ENCODE data around the gene JOSD1. TPM values are rescaled to one million over a fixed set of nuclear protein-coding genes. Genes with fewer than 3 reads are reported as not detected.

JOSD1 gene
- total and polyA plus RNA-seq, 9 of the 15 experiments (the other 6 are each of a cell fraction or from before 2014, with no cell fraction given), result 8.9 to 39.1 (median 30.4) TPM

DNA sequence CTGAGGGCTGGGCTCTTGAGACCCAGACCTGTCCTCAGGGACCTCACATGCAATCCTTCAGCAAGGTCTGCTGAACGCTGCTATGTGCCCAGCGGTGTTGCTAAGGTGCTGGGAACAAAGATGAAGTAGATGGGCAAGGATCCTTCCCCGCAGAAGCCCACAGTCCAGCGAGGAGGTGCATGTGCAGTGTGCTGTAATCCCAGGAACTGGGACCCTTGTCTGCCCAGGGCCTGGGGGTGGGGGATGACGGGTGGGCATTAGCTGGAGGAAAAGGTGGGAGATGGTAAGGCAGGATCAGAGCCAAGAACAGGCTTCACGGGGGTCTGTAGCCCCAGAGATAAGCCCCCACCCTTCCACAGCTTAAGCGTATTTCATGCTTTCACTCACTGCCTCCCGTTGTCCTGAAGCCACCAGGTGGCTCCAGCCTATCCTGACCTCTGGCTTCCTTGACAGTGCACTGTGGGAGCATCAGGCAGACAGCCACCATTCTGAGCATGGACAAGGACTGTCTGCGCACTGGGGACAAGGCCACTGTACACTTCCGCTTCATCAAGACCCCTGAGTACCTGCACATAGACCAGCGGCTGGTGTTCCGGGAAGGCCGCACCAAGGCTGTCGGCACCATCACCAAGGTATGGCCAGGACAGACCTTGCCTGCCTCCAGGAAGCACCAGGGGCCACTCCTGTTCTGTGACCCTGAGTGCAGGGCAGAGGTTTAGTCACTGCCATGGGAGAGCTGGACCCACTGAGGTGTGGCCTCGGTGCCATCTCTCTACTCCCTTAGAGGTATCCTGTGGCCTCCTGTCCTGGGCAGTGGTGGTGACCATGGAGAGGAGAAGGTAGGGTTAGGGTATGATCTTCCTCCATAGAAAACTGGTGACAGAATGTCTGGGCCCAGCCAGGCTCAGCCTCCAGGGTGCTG is 27.0 kb upstream of the JOSD1 start:
- H3K36me3 ChIP-seq (ENCODE audit: control insufficient read depth, insufficient read depth, low read length), result peaks cover 95% of the 10 kb centered on the region; the same call in 2 of the 3 replicates
- ChIA-PET POLR2A (interaction anchor here (0.6 kb wide), 1 partner anchor 18 kb away, joined by 3 read pairs; no protein-coding TSS in a partner anchor), CTCF (ENCODE audit: low intra/inter-chr PET ratio) (no interaction called here)
- no TSS peak for BruUV-seq (replicated peaks)
- intact Hi-C loops (cut with micrococcal nuclease) (no loop called here), in situ Hi-C loops (cut with MboI) (no loop called here)
- no peak overlapping the region for H2AFZ ChIP-seq (ENCODE audit: low read depth, low read length)
- whole genome bisulfite sequencing (ENCODE audit: insufficient coverage, low coverage, missing lambda C conversion rate), result 94% methylated on average over 12 of the region's 15 CpGs
- H3K4me3 ChIP-seq, result no peak overlapping the region
- no peaks in the 10 kb centered on the region for H3K79me2 ChIP-seq (ENCODE audit: control insufficient read depth, insufficient read depth, low read length)
- peaks cover 0 to 6% of the 10 kb centered on the region in 2 experiments; a peak in 2 of 5 replicates for H3K4me1 ChIP-seq (replicated peaks in 1 of 2; ENCODE audit: control insufficient read depth in 2 of 2, insufficient read depth in 2 of 2, low read length in 2 of 2)
- H3K27me3 ChIP-seq (ENCODE audit: control insufficient read depth in 2 of 2, insufficient read depth in 2 of 2, low read length in 2 of 2), result no peaks in the 10 kb centered on the region
- no peaks in the 10 kb centered on the region for H3K9me1 ChIP-seq (ENCODE audit: control insufficient read depth, insufficient read depth, low read length)
- ATAC-seq, result no peak
- no peak overlapping the region; a peak in 1 of 4 replicates for H3K9ac ChIP-seq (ENCODE audit: insufficient read depth in 1 of 2, low read depth in 2 of 2, low read length in 2 of 2)
- no peak for FAIRE-seq
- TF ChIP-seq NEUROD1 (IDR thresholded peaks at IDR 0.05; ENCODE audit: borderline replicate concordance, low read depth, low read length, partially characterized antibody), result no peak
- no peak for TF ChIP-seq ZNF75A (CRISPR knock-in tag; IDR thresholded peaks at IDR 0.05)
- no peak overlapping the region for H3K27ac ChIP-seq (ENCODE audit: extremely low read depth, low read depth, low read length)
- H3K4me2 ChIP-seq (ENCODE audit: insufficient read depth, low read length), result no peak overlapping the region
- H4K20me1 ChIP-seq (replicated peaks; ENCODE audit: control insufficient read depth, insufficient read depth, low read length), result no peaks in the 10 kb centered on the region
- no peaks in the 10 kb centered on the region for H3K9me3 ChIP-seq (replicated peaks; ENCODE audit: control insufficient read depth, insufficient read depth, low read depth, low read length)
- DNase-seq (ENCODE audit: extremely low read depth in 1 of 4, low spot score in 3 of 4), result no peak

DNA sequence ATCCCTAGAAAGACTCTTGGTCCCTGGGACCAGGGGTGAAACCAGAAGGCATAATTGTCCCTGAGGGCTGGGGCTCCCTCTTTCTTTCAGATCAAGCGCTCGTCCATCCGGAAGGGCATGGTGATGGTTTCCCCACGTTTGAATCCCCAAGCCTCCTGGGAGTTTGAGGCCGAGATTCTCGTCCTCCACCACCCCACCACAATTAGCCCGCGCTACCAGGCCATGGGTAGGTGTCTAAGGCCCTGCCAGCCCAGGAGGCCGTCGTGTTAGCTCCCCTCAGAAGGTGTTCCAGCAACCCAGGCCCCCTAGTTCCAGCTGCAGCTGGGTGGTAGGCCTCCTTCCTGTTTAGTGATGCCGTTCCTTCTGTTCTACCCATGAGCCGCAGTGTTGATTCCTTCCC is 26.4 kb upstream of the JOSD1 start:
- CTCF ChIA-PET (ENCODE audit: low intra/inter-chr PET ratio), result no interaction called here
- in situ Hi-C loops (cut with MboI), result no loop called here
- DNase-seq (ENCODE audit: extremely low read depth in 1 of 4, low spot score in 3 of 4) (no peak), ATAC-seq (no peak), FAIRE-seq (no peak)
- H3K79me2 ChIP-seq (ENCODE audit: control insufficient read depth, insufficient read depth, low read length), result no peaks in the 10 kb centered on the region
- WGBS (ENCODE audit: insufficient coverage, low coverage, missing lambda C conversion rate), result 98% methylated on average over 6 of the region's 12 CpGs
- H3K36me3 ChIP-seq (ENCODE audit: control insufficient read depth, insufficient read depth, low read length), result peaks cover 98% of the 10 kb centered on the region; the same call in 2 of the 3 replicates
- H3K9me1 ChIP-seq (ENCODE audit: control insufficient read depth, insufficient read depth, low read length), result no peaks in the 10 kb centered on the region
- H3K27me3 ChIP-seq (ENCODE audit: control insufficient read depth in 2 of 2, insufficient read depth in 2 of 2, low read length in 2 of 2), result no peaks in the 10 kb centered on the region
- H3K4me3 ChIP-seq, result no peak overlapping the region
- POLR2A ChIA-PET, result interaction anchor here (0.6 to 0.9 kb wide), 4 partner anchors 14 to 66 kb away, joined by 3 read pairs; no protein-coding TSS in a partner anchor
- intact Hi-C loops (cut with micrococcal nuclease), result no loop called here
- H3K9ac ChIP-seq (ENCODE audit: insufficient read depth in 1 of 2, low read depth in 2 of 2, low read length in 2 of 2), result no peak overlapping the region
- H3K4me1 ChIP-seq (replicated peaks in 1 of 2; ENCODE audit: control insufficient read depth in 2 of 2, insufficient read depth in 2 of 2, low read length in 2 of 2), result peaks cover 0 to 2% of the 10 kb centered on the region in 2 experiments; a peak in 1 of 5 replicates
- no TSS peak for BruUV-seq (replicated peaks)
- H3K4me2 ChIP-seq (ENCODE audit: insufficient read depth, low read length), result no peak overlapping the region
- no peaks in the 10 kb centered on the region for H4K20me1 ChIP-seq (replicated peaks; ENCODE audit: control insufficient read depth, insufficient read depth, low read length)
- no peak overlapping the region for H2AFZ ChIP-seq (ENCODE audit: low read depth, low read length)
- H3K27ac ChIP-seq (ENCODE audit: extremely low read depth, low read depth, low read length), result no peak overlapping the region
- no peaks in the 10 kb centered on the region for H3K9me3 ChIP-seq (replicated peaks; ENCODE audit: control insufficient read depth, insufficient read depth, low read depth, low read length)
- TF ChIP-seq CREBBP (IDR thresholded peaks at IDR 0.05; ENCODE audit: low read depth, low read length) (no peak), CCAR2 (IDR thresholded peaks at IDR 0.05; ENCODE audit: low read depth, low read length) (no peak), SP1 (CRISPR knock-in tag; IDR thresholded peaks at IDR 0.05) (no peak), JUN (IDR thresholded peaks at IDR 0.05; ENCODE audit: borderline replicate concordance, low read depth, low read length) (no peak), JUN (CRISPR knock-in tag; IDR thresholded peaks at IDR 0.05; ENCODE audit: borderline replicate concordance) (no peak), SUPT5H (IDR thresholded peaks at IDR 0.05) (no peak), STAT5B (CRISPR knock-in tag; IDR thresholded peaks at IDR 0.05) (no peak), MEIS2 (IDR thresholded peaks at IDR 0.05; ENCODE audit: partially characterized antibody) (no peak), SLC30A9 (CRISPR knock-in tag; IDR thresholded peaks at IDR 0.05) (no peak)
- TF ChIP-seq, protein P1, sequence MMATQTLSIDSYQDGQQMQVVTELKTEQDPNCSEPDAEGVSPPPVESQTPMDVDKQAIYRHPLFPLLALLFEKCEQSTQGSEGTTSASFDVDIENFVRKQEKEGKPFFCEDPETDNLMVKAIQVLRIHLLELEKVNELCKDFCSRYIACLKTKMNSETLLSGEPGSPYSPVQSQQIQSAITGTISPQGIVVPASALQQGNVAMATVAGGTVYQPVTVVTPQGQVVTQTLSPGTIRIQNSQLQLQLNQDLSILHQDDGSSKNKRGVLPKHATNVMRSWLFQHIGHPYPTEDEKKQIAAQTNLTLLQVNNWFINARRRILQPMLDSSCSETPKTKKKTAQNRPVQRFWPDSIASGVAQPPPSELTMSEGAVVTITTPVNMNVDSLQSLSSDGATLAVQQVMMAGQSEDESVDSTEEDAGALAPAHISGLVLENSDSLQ (IDR thresholded peaks at IDR 0.05), result no peak
- TF ChIP-seq, protein P2, sequence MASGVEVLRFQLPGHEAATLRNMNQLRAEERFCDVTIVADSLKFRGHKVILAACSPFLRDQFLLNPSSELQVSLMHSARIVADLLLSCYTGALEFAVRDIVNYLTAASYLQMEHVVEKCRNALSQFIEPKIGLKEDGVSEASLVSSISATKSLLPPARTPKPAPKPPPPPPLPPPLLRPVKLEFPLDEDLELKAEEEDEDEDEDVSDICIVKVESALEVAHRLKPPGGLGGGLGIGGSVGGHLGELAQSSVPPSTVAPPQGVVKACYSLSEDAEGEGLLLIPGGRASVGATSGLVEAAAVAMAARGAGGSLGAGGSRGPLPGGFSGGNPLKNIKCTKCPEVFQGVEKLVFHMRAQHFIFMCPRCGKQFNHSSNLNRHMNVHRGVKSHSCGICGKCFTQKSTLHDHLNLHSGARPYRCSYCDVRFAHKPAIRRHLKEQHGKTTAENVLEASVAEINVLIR (CRISPR knock-in tag; IDR thresholded peaks at IDR 0.05), result no peak

All from K562 (cell line).